Measurements from ENCODE around the gene CBFA2T2. TPM values are rescaled to one million over a fixed set of nuclear protein-coding genes. Genes with fewer than 3 reads are reported as not detected.

The CBFA2T2 gene
- total and polyA plus RNA-seq, 2 of the 4 experiments (the other 2 are of a cell fraction) = 3.8 to 6.2 TPM

DNA sequence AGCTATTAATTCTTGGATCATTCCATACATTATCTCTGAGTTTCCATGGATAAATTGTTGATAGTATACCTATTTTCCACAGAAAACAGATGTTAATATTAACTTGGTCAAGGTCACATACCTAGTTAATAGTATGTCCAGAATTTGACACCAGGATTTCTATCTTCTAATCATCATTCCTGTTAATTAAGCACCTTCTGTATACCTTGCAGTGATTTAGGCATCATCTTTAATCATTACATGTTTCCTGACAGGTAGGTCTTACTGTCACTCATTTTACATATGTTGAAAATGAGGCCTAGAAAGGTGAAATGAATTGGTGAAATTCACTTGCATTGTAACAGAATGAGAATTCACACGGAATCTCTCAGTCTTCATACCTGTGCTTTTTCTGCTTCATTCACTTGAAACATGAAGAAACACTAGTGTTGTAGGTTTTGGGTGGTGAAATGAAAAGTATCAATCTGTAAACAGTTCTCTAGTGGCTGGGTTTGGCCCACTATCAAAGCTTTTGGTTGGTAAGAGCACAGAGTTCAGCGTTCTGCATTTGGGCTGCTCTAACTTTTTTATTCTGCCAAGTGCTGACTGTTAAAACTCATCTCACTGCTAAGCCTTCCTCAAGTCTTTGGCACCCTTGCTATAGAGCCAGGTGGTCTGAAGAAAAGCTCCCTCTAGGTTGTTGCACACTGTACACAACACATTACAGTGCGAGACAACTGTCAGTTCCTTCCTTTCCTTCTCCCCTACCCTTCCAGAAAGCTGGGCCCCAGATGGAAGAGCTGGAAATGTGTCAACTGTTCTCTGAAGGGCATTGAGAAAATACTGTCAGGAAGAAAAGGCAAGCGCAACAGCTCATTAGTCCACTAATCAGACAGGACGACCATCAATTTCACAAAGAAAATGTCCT, 114.4 kb downstream of the CBFA2T2 start:
- H3K9me3 ChIP-seq (ENCODE audit: control insufficient read depth, insufficient read depth, low read length) = no peaks in the 10 kb centered on the region
- ATAC-seq (ENCODE audit: low read depth) (no peak), DNase-seq (no peak)
- no peak overlapping the region for H4K91ac ChIP-seq (ENCODE audit: insufficient read depth, low read depth, low read length)
- no peak overlapping the region for H3K18ac ChIP-seq (ENCODE audit: low read depth, low read length)
- H3K36me3 ChIP-seq (ENCODE audit: control insufficient read depth, insufficient read depth, low read length) = peaks cover 11% of the 10 kb centered on the region
- H3K23ac ChIP-seq (ENCODE audit: low read depth, low read length) = no peak overlapping the region
- H2AK5ac ChIP-seq (ENCODE audit: low read depth, low read length) = no peak overlapping the region
- no peak overlapping the region for H4K5ac ChIP-seq (ENCODE audit: low read depth, low read length)
- no peak overlapping the region for H4K8ac ChIP-seq (ENCODE audit: low read depth in 2 of 2, low read length in 2 of 2)
- no peak overlapping the region for H3K27ac ChIP-seq (ENCODE audit: insufficient read depth, low read length)
- no peak overlapping the region for H3K4me2 ChIP-seq (ENCODE audit: low read depth, low read length)
- no peak overlapping the region for H2BK5ac ChIP-seq (ENCODE audit: low read depth, low read length, poor library complexity, severe bottlenecking)
- no peaks in the 10 kb centered on the region for H3K27me3 ChIP-seq (ENCODE audit: control insufficient read depth, insufficient read depth, low read length)
- ChIA-PET CTCF (no interaction called here), POLR2A (ENCODE audit: unreplicated experiment) (no interaction called here)
- H2BK120ac ChIP-seq (ENCODE audit: low read depth, low read length) = no peak overlapping the region
- peaks cover 3% of the 10 kb centered on the region; the same call in 1 of the 2 replicates for H3K9me1 ChIP-seq (ENCODE audit: insufficient read depth, low read length)
- peaks cover 3 to 5% of the 10 kb centered on the region in 2 experiments; a peak in 2 of 4 replicates for H3K79me1 ChIP-seq (ENCODE audit: low read depth in 1 of 2, low read length in 2 of 2)
- in situ Hi-C loops (cut with MboI; ENCODE audit: low sequenced_read_pairs) = no loop called here
- H3K56ac ChIP-seq (ENCODE audit: extremely low read depth, insufficient read depth, low read length) = no peak overlapping the region
- H2BK15ac ChIP-seq (ENCODE audit: low read depth, low read length) = no peak overlapping the region
- no TSS peak for BruUV-seq (replicated peaks)
- H3K14ac ChIP-seq (replicated peaks; ENCODE audit: low read depth, low read length) = no peak overlapping the region
- no peak overlapping the region for H2BK20ac ChIP-seq (ENCODE audit: low read depth, low read length)
- no peak overlapping the region for H3K4me3 ChIP-seq (ENCODE audit: insufficient read depth, low read depth, low read length)
- intact Hi-C loops (cut with micrococcal nuclease) = no loop called here
- H4K20me1 ChIP-seq (ENCODE audit: insufficient read depth, low read length) = 0 out of 2 replicates have a peak, but pooled peaks cover 3% of the 10 kb centered on the region
- no peak overlapping the region for H3K4ac ChIP-seq (ENCODE audit: low read depth, low read length)
- H3K4me1 ChIP-seq (ENCODE audit: control insufficient read depth, insufficient read depth, low read length) = peaks cover 1% of the 10 kb centered on the region; the same call in 1 of the 2 replicates
- no peak overlapping the region for H3K9ac ChIP-seq (ENCODE audit: low read depth, low read length)
- WGBS, 2 experiments (ENCODE audit: extremely low coverage in 2 of 2, insufficient read length in 1 of 2) = 20% methylated on average over 1 of the region's 5 CpGs; no CpG with 5 or more reads in 1 of the 2 experiments
- TF ChIP-seq NFE2L2 (IDR thresholded peaks at IDR 0.05; ENCODE audit: low read depth, low read length) = no peak
- TF ChIP-seq, protein P1, sequence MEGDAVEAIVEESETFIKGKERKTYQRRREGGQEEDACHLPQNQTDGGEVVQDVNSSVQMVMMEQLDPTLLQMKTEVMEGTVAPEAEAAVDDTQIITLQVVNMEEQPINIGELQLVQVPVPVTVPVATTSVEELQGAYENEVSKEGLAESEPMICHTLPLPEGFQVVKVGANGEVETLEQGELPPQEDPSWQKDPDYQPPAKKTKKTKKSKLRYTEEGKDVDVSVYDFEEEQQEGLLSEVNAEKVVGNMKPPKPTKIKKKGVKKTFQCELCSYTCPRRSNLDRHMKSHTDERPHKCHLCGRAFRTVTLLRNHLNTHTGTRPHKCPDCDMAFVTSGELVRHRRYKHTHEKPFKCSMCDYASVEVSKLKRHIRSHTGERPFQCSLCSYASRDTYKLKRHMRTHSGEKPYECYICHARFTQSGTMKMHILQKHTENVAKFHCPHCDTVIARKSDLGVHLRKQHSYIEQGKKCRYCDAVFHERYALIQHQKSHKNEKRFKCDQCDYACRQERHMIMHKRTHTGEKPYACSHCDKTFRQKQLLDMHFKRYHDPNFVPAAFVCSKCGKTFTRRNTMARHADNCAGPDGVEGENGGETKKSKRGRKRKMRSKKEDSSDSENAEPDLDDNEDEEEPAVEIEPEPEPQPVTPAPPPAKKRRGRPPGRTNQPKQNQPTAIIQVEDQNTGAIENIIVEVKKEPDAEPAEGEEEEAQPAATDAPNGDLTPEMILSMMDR (conservative IDR thresholded peaks at IDR 0.05; ENCODE audit: low read depth, low read length) = no peak
- no peak for TF ChIP-seq RCOR1 (IDR thresholded peaks at IDR 0.05; ENCODE audit: insufficient replicate concordance, low read length)
- TF ChIP-seq CHD1 (IDR thresholded peaks at IDR 0.05; ENCODE audit: low read depth, low read length) = no peak
- no peak for TF ChIP-seq POLR2A (IDR thresholded peaks at IDR 0.05; ENCODE audit: low read depth, low read length)
- TF ChIP-seq BHLHE40 (IDR thresholded peaks at IDR 0.05; ENCODE audit: low read depth, low read length) = no peak
- H2AK9ac ChIP-seq (replicated peaks; ENCODE audit: low read depth, low read length, poor library complexity) = no peak overlapping the region
- no peak overlapping the region for H2AFZ ChIP-seq (replicated peaks; ENCODE audit: low read length, poor library complexity)
- dilution Hi-C loops (cut with HindIII; ENCODE audit: low sequenced_read_pairs, unreplicated experiment) = no loop called here

Measured in IMR-90 (cell line).